Progenitor cell of endocrine pancreas (in vitro differentiated cells): ENCODE measurements around the gene ZNF580. TPM values are rescaled to one million over a fixed set of nuclear protein-coding genes. Genes with fewer than 3 reads are reported as not detected.

ENCODE experiments used
- DNase-seq: peaks from one replicate; pipeline ENCODE4 v3.0.0; 2021; ENCODE audit warnings: low spot score; ENCODE audit not compliant: unreplicated experiment
- H3K27ac Mint-ChIP-seq: 2 replicates; pipeline ENCODE4 v1.8.0; 2021; ENCODE audit warnings: mild to moderate bottlenecking, moderate library complexity, mixed read lengths
- H3K27me3 Mint-ChIP-seq: 2 replicates; pipeline ENCODE4 v1.8.0; 2021; ENCODE audit warnings: mixed read lengths
- H3K36me3 Mint-ChIP-seq: 2 replicates; pipeline ENCODE4 v1.8.0; 2022; ENCODE audit warnings: mixed read lengths; ENCODE audit not compliant: insufficient read depth
- H3K4me1 Mint-ChIP-seq: 2 replicates; pipeline ENCODE4 v1.8.0; 2021; ENCODE audit warnings: low read depth, mixed read lengths
- H3K4me3 Mint-ChIP-seq: 2 replicates; pipeline ENCODE4 v1.8.0; 2021; ENCODE audit warnings: low read depth, mild to moderate bottlenecking, moderate library complexity, mixed read lengths
- H3K9me3 Mint-ChIP-seq: 2 replicates; pipeline ENCODE4 v1.8.0; 2021; ENCODE audit warnings: low read depth, mixed read lengths
- total RNA-seq: library from RNA; stranded (reverse); gene quantifications from 2 replicates; pipeline ENCODE4 v1.2.1, GENCODE V29; 2021
- TF ChIP-seq, protein P1 (sequence below): fragments of 200-600 bp; sonication (generic); IDR thresholded peaks from one replicate; pipeline ENCODE4 v1.5.0; 2021; ENCODE audit warnings: antibody characterized with exemption, mild to moderate bottlenecking; ENCODE audit not compliant: unreplicated experiment

Gene ZNF580
- total RNA-seq, 1 donor from 2014 or later: 45.9 TPM

DNA sequence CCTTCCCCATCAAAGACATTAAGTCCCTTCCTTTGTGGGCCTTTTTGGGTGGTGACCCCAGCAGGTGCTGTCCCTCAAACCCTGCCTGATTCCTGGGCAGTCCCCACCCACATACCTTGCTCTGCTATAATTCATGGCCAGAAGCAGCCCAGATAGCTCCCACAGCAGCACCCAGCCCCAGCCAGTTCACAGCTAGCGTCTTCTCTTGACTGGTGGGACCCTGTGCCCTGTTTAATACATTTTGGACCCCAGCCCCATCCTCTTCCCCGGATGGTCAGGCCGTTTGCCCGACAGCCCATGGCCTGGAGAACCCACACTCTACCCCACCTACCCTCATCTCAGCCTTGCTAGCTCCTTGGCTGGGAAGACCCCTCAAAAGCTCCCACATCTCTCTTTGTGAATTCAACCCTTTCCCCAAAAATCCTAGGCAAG is 9.3 kb downstream of the ZNF580 start:
- TF ChIP-seq, protein P1, sequence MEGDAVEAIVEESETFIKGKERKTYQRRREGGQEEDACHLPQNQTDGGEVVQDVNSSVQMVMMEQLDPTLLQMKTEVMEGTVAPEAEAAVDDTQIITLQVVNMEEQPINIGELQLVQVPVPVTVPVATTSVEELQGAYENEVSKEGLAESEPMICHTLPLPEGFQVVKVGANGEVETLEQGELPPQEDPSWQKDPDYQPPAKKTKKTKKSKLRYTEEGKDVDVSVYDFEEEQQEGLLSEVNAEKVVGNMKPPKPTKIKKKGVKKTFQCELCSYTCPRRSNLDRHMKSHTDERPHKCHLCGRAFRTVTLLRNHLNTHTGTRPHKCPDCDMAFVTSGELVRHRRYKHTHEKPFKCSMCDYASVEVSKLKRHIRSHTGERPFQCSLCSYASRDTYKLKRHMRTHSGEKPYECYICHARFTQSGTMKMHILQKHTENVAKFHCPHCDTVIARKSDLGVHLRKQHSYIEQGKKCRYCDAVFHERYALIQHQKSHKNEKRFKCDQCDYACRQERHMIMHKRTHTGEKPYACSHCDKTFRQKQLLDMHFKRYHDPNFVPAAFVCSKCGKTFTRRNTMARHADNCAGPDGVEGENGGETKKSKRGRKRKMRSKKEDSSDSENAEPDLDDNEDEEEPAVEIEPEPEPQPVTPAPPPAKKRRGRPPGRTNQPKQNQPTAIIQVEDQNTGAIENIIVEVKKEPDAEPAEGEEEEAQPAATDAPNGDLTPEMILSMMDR: no peak
- no peak for DNase-seq
- H3K4me1 Mint-ChIP-seq: peaks cover 8% of the 10 kb centered on the region
- H3K27me3 Mint-ChIP-seq: no peaks in the 10 kb centered on the region
- no peak overlapping the region for H3K27ac Mint-ChIP-seq
- no peaks in the 10 kb centered on the region for H3K9me3 Mint-ChIP-seq
- peaks cover 8% of the 10 kb centered on the region for H3K36me3 Mint-ChIP-seq
- H3K4me3 Mint-ChIP-seq: peak overlapping the region; percentile 50

DNA sequence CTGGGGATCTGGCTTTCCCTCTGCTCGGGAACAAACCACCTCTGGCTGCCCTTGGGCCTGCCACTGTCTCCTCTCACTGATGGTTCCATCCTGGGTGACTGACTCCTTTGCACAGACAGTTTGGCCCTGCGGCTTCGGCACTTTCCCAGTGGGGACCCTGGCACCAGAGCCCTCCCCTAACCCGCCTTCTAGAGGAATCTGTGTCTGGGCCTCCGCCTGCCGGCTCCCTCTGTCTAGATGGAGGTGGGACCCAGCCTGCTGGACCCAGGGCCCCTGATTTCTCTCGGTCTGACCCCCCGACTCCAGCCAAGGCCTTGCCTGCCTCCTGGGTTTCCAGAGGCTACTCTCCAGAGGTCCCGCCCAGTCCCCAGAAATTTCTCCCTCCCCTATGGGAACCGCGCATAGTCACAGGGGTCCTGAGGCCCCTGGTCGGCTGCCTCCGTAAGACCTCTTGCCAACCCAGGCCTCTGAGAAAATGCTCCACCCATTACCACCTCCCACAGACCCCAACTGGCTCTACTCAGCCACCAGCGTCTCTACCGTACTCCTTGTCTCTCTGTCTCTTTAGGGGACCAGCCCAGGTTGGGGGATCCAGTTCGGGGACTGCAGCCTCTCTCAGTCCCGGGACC is 9.9 kb downstream of the ZNF580 start:
- Mint-ChIP-seq H3K9me3 (no peaks in the 10 kb centered on the region), H3K4me3 (peak overlapping the region; percentile 50), H3K36me3 (peaks cover 8% of the 10 kb centered on the region), H3K27ac (no peak overlapping the region), H3K4me1 (peaks cover 9% of the 10 kb centered on the region), H3K27me3 (no peaks in the 10 kb centered on the region)
- DNase-seq: no peak
- TF ChIP-seq, protein P1: no peak

DNA sequence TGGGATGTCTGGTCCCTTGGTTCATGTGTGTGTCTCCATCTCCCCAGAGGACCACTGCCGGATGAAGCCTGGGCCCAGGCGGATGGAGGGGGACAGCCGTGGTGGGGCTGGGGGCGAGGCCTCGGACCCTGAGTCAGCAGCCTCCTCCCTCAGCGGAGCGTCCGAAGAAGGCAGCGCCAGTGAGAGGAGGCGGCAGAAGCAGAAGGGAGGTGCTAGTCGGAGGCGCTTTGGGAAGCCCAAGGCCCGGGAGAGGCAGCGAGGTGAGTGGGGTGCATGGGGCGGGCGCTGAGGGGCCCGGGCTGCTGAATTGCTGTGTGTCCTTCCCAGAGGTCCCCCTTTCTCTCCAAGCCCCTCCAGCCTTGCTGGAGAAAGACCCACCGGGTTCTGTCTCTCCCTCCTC is 10.4 kb downstream of the ZNF580 start:
- peaks cover 14% of the 10 kb centered on the region for H3K4me1 Mint-ChIP-seq
- H3K9me3 Mint-ChIP-seq: no peaks in the 10 kb centered on the region
- H3K27ac Mint-ChIP-seq: no peak overlapping the region
- no peaks in the 10 kb centered on the region for H3K27me3 Mint-ChIP-seq
- DNase-seq: no peak
- TF ChIP-seq, protein P1: no peak
- peaks cover 11% of the 10 kb centered on the region for H3K36me3 Mint-ChIP-seq
- no peak overlapping the region for H3K4me3 Mint-ChIP-seq

DNA sequence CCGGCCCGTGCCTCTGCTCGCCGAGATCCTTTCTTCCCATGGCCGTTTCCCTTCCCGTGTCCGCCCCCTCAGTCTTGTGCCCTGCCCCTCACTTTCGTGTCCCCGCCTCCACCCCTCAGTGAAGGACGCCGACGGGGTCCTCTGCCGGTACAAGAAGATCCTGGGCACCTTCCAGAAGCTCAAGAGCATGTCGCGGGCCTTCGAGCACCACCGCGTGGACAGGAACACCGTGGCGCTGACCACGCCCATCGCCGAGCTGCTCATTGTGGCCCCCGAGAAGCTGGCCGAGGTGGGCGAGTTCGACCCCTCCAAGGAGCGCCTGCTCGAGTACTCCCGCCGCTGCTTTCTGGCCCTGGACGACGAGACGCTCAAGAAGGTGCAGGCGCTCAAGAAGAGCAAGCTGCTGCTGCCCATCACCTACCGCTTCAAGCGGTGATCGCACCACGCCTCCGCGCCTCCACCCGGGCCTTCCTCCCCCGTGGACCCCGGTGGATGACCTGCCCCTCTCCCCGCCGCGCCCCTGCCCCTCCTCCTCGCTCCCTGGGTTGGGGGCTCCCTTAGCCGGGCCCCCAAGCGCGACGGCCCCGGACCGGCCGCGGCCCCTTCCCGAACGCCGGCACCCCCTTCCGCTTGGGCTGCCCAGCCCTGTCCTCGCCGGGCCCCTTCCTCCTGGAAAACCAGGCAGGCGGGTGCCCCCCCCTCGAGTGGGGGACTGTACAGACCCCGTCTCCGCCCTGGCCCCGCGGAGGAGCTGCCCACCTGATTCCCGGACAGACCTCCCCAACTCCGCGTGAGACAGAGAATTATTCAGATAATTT is 11.7 kb downstream of the ZNF580 start:
- Mint-ChIP-seq H3K36me3 (peaks cover 9% of the 10 kb centered on the region), H3K27ac (no peak overlapping the region)
- DNase-seq: no peak

GRCh38 chr19:55653651-55654322 is 13.0 kb downstream of the ZNF580 start:
- DNase-seq: peak; percentile 97
- TF ChIP-seq, protein P1: peak; percentile 99
- Mint-ChIP-seq H3K9me3 (no peaks in the 10 kb centered on the region), H3K27me3 (no peaks in the 10 kb centered on the region), H3K27ac (peak overlapping the region; percentile 98), H3K36me3 (peaks cover 9% of the 10 kb centered on the region), H3K4me3 (peak overlapping the region; percentile 90), H3K4me1 (peaks cover 27% of the 10 kb centered on the region)

More for the DNA sequence above, 11.7 kb downstream of the ZNF580 start:
- Mint-ChIP-seq H3K4me1 (peaks cover 24% of the 10 kb centered on the region), H3K4me3 (no peak overlapping the region), H3K27me3 (no peaks in the 10 kb centered on the region), H3K9me3 (no peaks in the 10 kb centered on the region)
- TF ChIP-seq, protein P1: no peak
